Activated CD4-positive, CD25-positive, alpha-beta regulatory T cell treated with anti-CD3 and anti-CD28 coated beads, Interleukin-2, amount 50 U/mL, for 72 hours (primary cell): Measurements from ENCODE around the gene UGGT1.

Source experiments
- DNase-seq: peaks from one replicate; pipeline ENCODE4 v3.0.0; 2021

The UGGT1 gene, protein sequence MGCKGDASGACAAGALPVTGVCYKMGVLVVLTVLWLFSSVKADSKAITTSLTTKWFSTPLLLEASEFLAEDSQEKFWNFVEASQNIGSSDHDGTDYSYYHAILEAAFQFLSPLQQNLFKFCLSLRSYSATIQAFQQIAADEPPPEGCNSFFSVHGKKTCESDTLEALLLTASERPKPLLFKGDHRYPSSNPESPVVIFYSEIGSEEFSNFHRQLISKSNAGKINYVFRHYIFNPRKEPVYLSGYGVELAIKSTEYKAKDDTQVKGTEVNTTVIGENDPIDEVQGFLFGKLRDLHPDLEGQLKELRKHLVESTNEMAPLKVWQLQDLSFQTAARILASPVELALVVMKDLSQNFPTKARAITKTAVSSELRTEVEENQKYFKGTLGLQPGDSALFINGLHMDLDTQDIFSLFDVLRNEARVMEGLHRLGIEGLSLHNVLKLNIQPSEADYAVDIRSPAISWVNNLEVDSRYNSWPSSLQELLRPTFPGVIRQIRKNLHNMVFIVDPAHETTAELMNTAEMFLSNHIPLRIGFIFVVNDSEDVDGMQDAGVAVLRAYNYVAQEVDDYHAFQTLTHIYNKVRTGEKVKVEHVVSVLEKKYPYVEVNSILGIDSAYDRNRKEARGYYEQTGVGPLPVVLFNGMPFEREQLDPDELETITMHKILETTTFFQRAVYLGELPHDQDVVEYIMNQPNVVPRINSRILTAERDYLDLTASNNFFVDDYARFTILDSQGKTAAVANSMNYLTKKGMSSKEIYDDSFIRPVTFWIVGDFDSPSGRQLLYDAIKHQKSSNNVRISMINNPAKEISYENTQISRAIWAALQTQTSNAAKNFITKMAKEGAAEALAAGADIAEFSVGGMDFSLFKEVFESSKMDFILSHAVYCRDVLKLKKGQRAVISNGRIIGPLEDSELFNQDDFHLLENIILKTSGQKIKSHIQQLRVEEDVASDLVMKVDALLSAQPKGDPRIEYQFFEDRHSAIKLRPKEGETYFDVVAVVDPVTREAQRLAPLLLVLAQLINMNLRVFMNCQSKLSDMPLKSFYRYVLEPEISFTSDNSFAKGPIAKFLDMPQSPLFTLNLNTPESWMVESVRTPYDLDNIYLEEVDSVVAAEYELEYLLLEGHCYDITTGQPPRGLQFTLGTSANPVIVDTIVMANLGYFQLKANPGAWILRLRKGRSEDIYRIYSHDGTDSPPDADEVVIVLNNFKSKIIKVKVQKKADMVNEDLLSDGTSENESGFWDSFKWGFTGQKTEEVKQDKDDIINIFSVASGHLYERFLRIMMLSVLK (N-terminal part only)

GRCh38 chr2:128090945-128091725 lies at the start of gene UGGT1:
Gene UGGT1, plus strand, starts transcription at chr2:128091200. Its CDS starts 158 bp downstream, at chr2:128091358.
- DNase-seq, result peak; percentile 92

- no peak for DNase-seq
These were observed 49.4 kb upstream of the UGGT1 start for GRCh38 chr2:128041561-128041960.

DNA sequence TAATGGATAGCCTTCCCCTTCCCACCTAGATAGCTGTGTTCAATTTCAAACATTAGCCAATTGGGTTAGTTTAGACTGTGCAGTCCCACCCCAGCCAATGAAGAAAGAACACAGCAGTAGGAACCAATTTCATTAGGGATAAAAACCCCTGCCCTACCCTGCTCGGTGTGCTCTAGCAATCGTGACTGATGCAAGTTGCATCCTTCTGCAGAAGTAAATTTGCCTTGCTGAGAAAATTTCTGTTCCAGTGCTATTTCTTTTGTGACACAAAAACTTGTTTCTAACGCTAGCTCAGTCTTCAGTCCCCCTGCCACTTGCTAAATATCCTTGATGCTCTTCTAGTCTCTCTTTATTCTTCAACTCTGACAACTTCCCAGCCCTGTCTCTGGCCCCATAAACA lies 48.0 kb upstream of the UGGT1 start:
- no peak for DNase-seq

DNA sequence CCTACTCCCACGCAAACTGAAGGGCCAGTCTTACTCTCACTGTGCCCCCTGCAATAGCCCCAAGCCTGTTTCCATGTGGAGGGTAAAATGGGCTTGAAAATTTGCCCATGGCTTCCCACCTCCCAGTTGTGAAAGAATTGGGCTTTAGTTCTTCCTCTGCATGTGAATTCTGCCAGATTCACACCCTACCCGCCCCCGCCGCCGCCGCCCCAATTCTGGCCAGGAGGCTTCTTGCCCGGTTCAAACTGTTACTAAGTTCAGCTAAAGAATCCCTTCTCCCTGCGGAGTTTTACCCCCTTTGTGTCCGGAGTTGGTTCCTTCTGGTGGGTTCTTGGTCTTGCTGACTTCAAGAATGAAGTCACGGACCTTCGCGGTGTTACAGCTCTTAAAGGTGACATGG lies 37.7 kb upstream of the UGGT1 start:
- no peak for DNase-seq

- no peak for DNase-seq
These were observed 36.7 kb upstream of the UGGT1 start for GRCh38 chr2:128054104-128054885.

GRCh38 chr2:128057334-128057733 lies 33.7 kb upstream of the UGGT1 start:
- no peak for DNase-seq

DNA sequence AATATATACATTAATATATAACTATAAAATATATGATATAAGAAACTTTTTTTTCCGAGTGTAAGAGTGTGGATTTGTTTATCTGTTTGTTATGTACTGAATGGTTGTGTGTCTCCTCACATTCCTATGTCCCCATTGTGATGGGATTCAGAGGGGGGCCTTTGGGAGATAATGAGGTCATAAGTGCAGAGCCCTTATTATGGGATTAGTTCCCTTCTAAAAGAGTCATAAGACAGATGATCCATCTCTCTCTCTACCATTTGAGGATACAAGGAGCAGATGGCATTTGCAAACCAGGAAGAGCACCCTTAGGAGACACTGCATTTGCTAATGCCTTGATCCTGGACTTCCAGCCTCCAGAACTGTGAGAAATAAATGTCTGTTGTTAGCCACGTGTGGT lies 32.9 kb upstream of the UGGT1 start:
- no peak for DNase-seq

DNA sequence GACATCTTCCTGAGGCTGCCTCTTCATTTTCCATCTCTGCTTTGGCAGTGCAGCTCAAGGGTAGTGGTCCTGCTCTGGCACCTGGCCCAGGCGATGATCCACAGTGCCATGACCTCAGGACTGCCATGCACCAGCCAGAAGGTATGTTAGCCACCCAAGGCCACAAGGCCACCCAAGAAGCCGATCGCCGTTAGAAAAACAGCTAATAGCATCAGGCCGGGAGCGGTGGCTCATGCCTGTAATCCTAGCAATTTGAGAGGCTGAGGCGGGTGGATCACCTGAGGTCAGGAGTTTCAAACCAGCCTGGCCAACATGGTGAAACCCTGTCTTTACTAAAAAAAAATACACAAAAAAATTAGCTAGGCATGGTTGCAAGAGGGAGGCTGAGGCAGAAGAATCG lies 28.4 kb upstream of the UGGT1 start:
- DNase-seq, result no peak

DNA sequence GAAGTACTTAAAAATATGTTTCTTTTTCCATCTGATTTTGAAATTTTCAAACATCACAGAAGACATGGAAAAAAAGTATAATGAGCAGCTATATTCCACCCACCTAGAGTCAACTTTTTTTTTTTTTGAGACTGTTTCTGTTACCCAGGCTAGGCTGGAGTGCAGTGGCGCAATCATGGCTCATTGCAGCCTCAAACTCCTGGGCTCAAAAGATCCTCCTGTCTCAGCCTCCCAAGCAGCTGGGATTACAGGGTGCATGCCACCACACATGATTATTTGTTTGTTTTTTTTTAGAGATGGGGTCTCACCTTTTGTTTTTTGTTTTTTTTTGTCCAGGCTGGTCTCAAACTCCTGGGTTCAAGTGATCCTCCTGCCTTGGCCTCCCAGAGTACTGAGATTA lies 26.6 kb upstream of the UGGT1 start:
- DNase-seq, result no peak

GRCh38 chr2:128069769-128070168 lies 21.2 kb upstream of the UGGT1 start:
- DNase-seq, result no peak

GRCh38 chr2:128073278-128073677 lies 17.7 kb upstream of the UGGT1 start:
- no peak for DNase-seq

GRCh38 chr2:128076461-128077106 lies 14.4 kb upstream of the UGGT1 start:
- no peak for DNase-seq

- DNase-seq, result no peak
These were observed 6.2 kb upstream of the UGGT1 start for GRCh38 chr2:128084757-128085156.

GRCh38 chr2:128086244-128086643 lies 4.8 kb upstream of the UGGT1 start:
- no peak for DNase-seq

DNA sequence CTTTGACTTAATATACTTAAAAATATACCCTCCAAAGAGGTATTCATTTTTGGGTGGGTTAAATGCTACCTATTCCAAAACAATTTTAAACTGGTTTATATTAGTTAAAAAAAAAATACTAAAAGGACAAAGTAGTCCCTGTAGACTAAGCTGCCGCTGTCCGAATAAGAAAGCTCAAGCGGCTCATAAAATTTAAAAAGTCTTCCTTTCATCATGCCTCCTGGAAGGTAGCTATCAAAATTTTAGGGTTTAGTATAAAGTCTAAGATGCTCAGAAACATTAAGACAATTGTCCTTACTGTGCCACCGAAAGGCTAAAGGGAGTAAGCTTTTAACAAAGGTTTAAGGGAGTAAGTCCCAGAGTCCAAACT lies 440 bp upstream of the UGGT1 start:
- DNase-seq, result no peak

- no peak for DNase-seq
These were observed 703 bp downstream of the UGGT1 start for GRCh38 chr2:128091726-128092080.

DNA sequence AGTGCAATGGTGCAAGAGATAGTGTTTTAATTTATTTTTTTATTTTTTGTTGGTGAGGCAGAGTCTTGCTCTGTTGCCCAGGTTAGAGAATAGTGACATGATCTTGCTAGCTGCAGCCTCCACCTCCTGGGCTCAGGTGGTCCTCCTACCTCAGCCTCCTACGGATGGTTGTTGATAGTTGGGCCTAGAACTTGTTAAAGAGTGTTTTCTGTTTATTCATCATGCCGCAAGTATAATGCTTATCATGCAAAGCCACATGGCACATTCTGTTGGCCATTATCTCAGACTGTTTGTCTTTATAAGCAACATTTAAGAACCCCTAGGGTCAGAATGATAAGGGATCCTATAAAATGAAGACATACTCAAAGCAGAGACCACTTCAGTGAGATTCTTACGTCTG lies 1.7 kb downstream of the UGGT1 start:
- DNase-seq, result no peak

DNA sequence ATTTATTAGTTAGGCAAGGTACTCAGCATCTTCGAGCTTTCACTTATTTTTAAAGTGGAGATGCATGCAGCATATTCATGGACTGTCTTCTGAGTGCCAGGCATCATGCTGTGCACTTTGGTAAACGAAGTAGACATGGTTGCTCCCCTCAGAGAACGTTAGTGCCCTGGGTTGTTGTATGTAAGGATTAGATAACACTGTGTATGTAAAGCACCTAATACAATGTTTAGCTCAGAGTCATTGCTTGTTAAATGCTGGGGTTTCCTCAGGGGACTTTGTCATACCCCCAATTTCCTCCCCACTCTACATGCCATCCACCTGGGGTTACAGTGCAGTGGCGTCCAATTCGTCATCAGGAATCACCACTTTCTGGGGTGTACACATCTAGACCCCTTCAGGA lies 2.8 kb downstream of the UGGT1 start:
- no peak for DNase-seq

DNA sequence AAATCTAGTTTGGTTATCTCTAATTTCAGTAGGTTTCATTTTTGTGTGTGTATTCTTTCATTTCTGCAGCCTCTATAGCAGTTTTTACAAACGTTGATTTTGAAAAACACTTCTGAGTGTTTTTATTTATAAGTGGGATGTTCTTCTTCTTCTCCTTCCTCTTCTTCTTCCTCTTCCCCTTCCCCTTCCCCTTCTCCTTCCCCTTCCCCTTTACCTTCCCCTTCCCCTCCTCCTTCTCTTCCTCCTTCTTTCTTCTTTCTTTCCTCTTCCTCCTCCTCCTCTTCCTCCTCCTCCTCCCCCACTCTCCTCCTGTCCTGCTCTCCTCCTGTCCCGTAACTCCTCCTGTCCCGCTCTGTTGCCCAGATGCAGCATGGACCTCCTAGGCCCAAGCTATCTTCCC lies 4.2 kb downstream of the UGGT1 start:
- no peak for DNase-seq

DNA sequence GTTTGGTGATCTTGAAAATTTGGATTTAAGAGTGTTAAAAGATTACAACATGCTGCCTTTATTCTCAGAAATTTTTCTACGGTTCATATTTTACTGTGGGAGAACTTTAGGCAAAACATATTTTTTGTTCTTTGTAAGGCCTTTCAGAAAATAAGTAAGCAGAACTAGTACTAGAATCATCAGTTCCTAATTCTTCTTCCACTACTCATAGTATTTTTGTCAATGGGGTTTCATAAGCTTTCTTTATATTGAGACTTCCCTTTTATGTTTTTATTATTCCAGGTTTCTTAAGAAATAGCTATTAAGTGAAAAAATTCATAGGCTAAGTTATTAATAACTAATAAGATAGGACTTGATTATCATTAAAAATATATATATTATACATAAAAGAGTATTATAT lies 12.4 kb downstream of the UGGT1 start:
- no peak for DNase-seq

GRCh38 chr2:128105072-128105471 lies 14.1 kb downstream of the UGGT1 start:
- DNase-seq, result no peak
